HUES6 (cell line): ENCODE results near the gene SH2D3A.

Experiments used
- H3K27ac ChIP-seq: 2 replicates; pipeline ENCODE4 v1.7.0; 2013; ENCODE audit warnings: low read depth, mild to moderate bottlenecking, low read length, inconsistent platforms
- H3K27me3 ChIP-seq: 2 replicates; pipeline ENCODE4 v1.6.1; 2013; ENCODE audit warnings: low read length; ENCODE audit not compliant: control insufficient read depth, insufficient read depth
- H3K36me3 ChIP-seq: 2 replicates; pipeline ENCODE4 v1.6.1; 2013; ENCODE audit warnings: low read length; ENCODE audit not compliant: control insufficient read depth, insufficient read depth
- H3K4me1 ChIP-seq: 2 replicates; pipeline ENCODE4 v1.6.1; 2013; ENCODE audit warnings: low read length; ENCODE audit not compliant: control insufficient read depth, insufficient read depth
- H3K4me3 ChIP-seq: 2 replicates; pipeline ENCODE4 v1.5.1; 2013; ENCODE audit warnings: low read depth, low read length
- H3K9ac ChIP-seq: one replicate; pipeline ENCODE4 v1.6.1; 2013; ENCODE audit warnings: mild to moderate bottlenecking, low read length
- H3K9me3 ChIP-seq: 2 replicates; pipeline ENCODE4 v1.6.1; 2013; ENCODE audit warnings: low read depth, low read length; ENCODE audit not compliant: control insufficient read depth, insufficient read depth

Gene SH2D3A

GRCh38 chr19:6744381-6745301 is 22.6 kb downstream of the SH2D3A start:
- Histone ChIP-seq H3K4me3 (peak overlapping the region; percentile 38; the same call in 1 of the 2 replicates), H3K9ac (peak overlapping the region; percentile 64), H3K27ac (peak overlapping the region; percentile 65; the same call in 1 of the 2 replicates), H3K4me1 (peaks cover 34% of the 10 kb centered on the region), H3K27me3 (no peaks in the 10 kb centered on the region), H3K9me3 (no peaks in the 10 kb centered on the region), H3K36me3 (peaks cover 81% of the 10 kb centered on the region)

GRCh38 chr19:6743714-6744380 is 23.4 kb downstream of the SH2D3A start:
- peaks cover 37% of the 10 kb centered on the region for H3K4me1 ChIP-seq
- no peaks in the 10 kb centered on the region for H3K9me3 ChIP-seq
- H3K27ac ChIP-seq = peak overlapping the region; percentile 22; the same call in 1 of the 2 replicates
- H3K36me3 ChIP-seq = peaks cover 74% of the 10 kb centered on the region
- H3K4me3 ChIP-seq = peak overlapping the region; percentile 38; the same call in 1 of the 2 replicates
- H3K27me3 ChIP-seq = no peaks in the 10 kb centered on the region
- H3K9ac ChIP-seq = peak overlapping the region; percentile 64

DNA sequence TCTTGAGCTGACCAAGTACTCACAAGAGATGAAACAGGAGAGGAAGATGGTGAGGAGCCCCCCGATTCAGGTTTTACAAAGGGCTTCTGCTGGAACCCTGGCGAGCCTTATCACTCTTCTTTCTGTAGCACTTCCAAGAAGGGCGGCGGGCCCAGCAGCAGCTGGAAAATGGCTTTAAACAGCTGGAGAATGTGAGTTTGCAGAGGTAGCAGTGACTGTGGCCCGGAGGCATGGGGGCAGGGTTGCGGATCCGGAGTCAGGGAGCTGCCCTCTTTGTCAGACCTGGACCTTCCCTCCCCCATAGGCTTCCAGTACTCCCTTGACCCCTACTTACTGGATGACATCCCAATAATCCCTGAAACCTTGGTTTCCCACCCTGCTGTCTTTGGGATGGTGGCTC is 24.2 kb downstream of the SH2D3A start:
- H3K9ac ChIP-seq = peak overlapping the region; percentile 69
- H3K4me3 ChIP-seq = peak overlapping the region; percentile 38; the same call in 1 of the 2 replicates
- no peaks in the 10 kb centered on the region for H3K9me3 ChIP-seq
- H3K27me3 ChIP-seq = no peaks in the 10 kb centered on the region
- H3K27ac ChIP-seq = peak overlapping the region; percentile 10; the same call in 1 of the 2 replicates
- H3K36me3 ChIP-seq = peaks cover 67% of the 10 kb centered on the region
- H3K4me1 ChIP-seq = peaks cover 44% of the 10 kb centered on the region

GRCh38 chr19:6740589-6741343 is 26.5 kb downstream of the SH2D3A start:
- peaks cover 53% of the 10 kb centered on the region for H3K4me1 ChIP-seq
- peak overlapping the region; percentile 81 for H3K4me3 ChIP-seq
- peak overlapping the region; percentile 87 for H3K9ac ChIP-seq
- H3K36me3 ChIP-seq = peaks cover 45% of the 10 kb centered on the region
- H3K27me3 ChIP-seq = no peaks in the 10 kb centered on the region
- no peaks in the 10 kb centered on the region for H3K9me3 ChIP-seq
- H3K27ac ChIP-seq = peak overlapping the region; percentile 79

GRCh38 chr19:6739883-6740588 is 27.2 kb downstream of the SH2D3A start:
- H3K4me1 ChIP-seq = peaks cover 59% of the 10 kb centered on the region

GRCh38 chr19:6739390-6739882 is 27.8 kb downstream of the SH2D3A start, which contains the start of gene TRIP10:
TSS of gene TRIP10 (plus strand) at chr19:6739680. CDS start at chr19:6739762, 82 bp downstream.
- Histone ChIP-seq H3K27me3 (no peaks in the 10 kb centered on the region), H3K9ac (peak within 1 kb of the TSS; percentile 87), H3K27ac (peak within 1 kb of the TSS; percentile 77), H3K4me3 (peak within 1 kb of the TSS; percentile 81), H3K36me3 (peaks cover 32% of the 10 kb centered on the region), H3K9me3 (no peaks in the 10 kb centered on the region), H3K4me1 (peaks cover 55% of the 10 kb centered on the region)

More at GRCh38 chr19:6739883-6740588, 27.2 kb downstream of the SH2D3A start:
- H3K27ac ChIP-seq = peak overlapping the region; percentile 52
- no peaks in the 10 kb centered on the region for H3K27me3 ChIP-seq
- no peaks in the 10 kb centered on the region for H3K9me3 ChIP-seq
- peak overlapping the region; percentile 87 for H3K9ac ChIP-seq
- peak overlapping the region; percentile 81 for H3K4me3 ChIP-seq
- H3K36me3 ChIP-seq = peaks cover 38% of the 10 kb centered on the region

- H3K4me1 ChIP-seq = peaks cover 53% of the 10 kb centered on the region
These were observed 28.3 kb downstream of the SH2D3A start for GRCh38 chr19:6738787-6739389.

DNA sequence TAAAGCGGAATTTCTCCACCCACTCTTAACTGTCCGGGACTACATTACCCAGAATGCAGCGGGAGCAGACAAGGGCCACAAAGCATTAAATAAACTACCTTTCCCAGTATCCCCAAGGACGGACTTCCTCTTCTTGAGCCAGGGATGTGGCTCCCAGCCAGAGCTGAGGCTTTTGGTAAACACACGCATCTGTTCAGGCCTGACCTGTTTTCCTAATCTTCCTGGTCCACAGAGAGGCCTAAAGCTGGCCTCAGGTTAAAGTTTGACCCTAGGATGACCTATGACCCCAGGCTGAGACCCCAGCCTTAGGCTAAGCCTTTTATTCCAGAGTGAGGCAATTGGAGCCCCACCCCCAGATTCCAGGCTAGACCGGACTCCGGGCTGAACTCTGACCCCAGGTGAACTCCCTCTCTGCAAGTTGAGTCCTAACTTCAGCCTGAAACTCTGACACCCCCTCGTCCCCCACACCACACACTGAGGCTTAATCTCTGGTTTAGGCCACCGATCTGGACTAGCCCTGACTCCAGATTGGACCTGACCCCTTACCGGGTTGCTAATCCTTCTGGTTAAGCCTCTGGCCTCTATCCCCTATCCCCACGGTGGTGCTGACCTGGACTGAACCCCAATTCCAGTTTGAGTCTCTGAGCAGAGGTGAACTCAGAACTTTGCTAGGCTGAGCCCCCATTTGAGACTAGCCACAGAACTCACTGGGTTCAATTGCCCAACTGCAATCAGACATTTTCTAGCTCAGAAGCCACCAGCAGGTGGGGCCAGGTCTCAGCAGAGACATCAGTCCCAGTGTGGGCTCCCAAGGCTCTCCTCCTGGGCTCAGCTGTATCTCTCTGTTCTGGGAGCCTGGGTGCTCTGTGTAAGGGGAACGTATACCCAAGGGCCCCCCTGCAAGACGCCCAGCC is 29.1 kb downstream of the SH2D3A start:
- Histone ChIP-seq H3K4me3 (peak overlapping the region; percentile 61), H3K4me1 (peaks cover 45% of the 10 kb centered on the region), H3K36me3 (peaks cover 21% of the 10 kb centered on the region), H3K9ac (peak overlapping the region; percentile 87), H3K27me3 (no peaks in the 10 kb centered on the region), H3K27ac (peak overlapping the region; percentile 77; the same call in 1 of the 2 replicates), H3K9me3 (no peaks in the 10 kb centered on the region)

More at GRCh38 chr19:6738787-6739389, 28.3 kb downstream of the SH2D3A start:
- Histone ChIP-seq H3K36me3 (peaks cover 27% of the 10 kb centered on the region), H3K9ac (peak overlapping the region; percentile 87), H3K27ac (peak overlapping the region; percentile 77; the same call in 1 of the 2 replicates), H3K4me3 (peak overlapping the region; percentile 61), H3K9me3 (no peaks in the 10 kb centered on the region), H3K27me3 (no peaks in the 10 kb centered on the region)

GRCh38 chr19:6737284-6737872 is 29.9 kb downstream of the SH2D3A start, which contains the start of gene GPR108:
TSS of gene GPR108 (minus strand) at chr19:6737580. CDS start at chr19:6737576, 4 bp downstream.
- Histone ChIP-seq H3K27ac (peak within 1 kb of the TSS; percentile 99), H3K27me3 (no peaks in the 10 kb centered on the region), H3K36me3 (peaks cover 21% of the 10 kb centered on the region), H3K9ac (peak within 1 kb of the TSS; percentile 91), H3K9me3 (no peaks in the 10 kb centered on the region), H3K4me1 (peaks cover 37% of the 10 kb centered on the region), H3K4me3 (peak within 1 kb of the TSS; percentile 87)
